ENCODE measurements around the gene CEP112.
"Not testable (repeated sequence)": the region's sequence is repeated elsewhere in the genome, so short reads cannot be mapped to it uniquely, and the experiment has no call there.

The CEP112 gene

DNA sequence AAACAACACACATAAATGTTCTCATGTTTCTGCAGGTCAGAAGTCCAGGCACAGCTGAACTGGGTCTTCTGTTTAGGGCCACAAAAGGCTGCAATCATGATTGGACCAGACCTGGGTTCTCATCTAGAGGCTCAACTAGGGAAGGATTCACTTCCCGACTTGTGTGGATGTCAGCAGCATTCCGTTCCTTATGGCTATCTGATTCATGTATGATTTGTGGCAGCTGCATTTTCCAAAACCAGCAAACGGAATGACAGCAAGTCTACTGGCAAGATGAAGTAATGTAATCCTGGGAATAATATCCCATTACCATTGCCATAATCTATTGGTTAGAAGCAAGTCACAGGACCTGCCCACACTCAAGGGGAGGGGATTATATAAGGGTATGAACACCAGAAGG is 22.1 kb downstream of the CEP112 start:
- DNase-seq (ENCODE audit: low spot score), result no peak
- TF ChIP-seq, protein P1, sequence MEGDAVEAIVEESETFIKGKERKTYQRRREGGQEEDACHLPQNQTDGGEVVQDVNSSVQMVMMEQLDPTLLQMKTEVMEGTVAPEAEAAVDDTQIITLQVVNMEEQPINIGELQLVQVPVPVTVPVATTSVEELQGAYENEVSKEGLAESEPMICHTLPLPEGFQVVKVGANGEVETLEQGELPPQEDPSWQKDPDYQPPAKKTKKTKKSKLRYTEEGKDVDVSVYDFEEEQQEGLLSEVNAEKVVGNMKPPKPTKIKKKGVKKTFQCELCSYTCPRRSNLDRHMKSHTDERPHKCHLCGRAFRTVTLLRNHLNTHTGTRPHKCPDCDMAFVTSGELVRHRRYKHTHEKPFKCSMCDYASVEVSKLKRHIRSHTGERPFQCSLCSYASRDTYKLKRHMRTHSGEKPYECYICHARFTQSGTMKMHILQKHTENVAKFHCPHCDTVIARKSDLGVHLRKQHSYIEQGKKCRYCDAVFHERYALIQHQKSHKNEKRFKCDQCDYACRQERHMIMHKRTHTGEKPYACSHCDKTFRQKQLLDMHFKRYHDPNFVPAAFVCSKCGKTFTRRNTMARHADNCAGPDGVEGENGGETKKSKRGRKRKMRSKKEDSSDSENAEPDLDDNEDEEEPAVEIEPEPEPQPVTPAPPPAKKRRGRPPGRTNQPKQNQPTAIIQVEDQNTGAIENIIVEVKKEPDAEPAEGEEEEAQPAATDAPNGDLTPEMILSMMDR (IDR thresholded peaks at IDR 0.05; ENCODE audit: extremely low read depth, insufficient read depth, missing control alignments), result no peak
- in situ Hi-C loops (cut with MboI; ENCODE audit: low pct_unique_long_range_greater_than_20kb, low sequenced_read_pairs, unreplicated experiment), result loop anchor here (25.0 kb wide), 1 partner anchor 883 kb away; no protein-coding TSS in a partner anchor

DNA sequence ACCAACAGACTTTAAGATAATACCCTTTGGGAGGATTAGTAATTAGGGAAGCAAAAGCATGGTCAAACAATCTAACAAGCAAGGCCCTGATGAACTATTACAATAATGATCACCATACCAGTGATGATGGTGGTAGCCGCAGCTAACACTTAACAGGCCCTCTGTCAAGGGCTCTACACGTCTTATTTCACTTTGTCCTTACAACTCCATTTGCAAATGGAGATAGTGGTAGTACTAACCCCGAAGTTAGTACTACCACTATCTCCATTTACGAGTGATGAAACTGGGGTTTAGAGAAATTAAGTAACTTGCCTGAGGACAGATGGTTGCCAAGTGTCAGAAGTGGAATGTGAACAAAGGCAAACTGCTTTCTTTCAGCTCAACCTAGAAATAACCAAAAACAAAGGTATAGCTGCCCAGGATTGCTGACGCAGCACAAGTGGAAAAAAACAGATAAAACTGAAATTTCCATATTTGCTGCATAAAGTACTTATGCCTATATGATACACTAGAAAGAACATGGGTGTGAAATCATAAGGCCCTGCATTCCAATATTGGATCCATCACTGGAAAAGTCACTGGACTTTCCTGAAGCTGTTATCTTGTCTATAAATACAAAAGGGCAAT is 24.6 kb downstream of the CEP112 start:
- DNase-seq (ENCODE audit: low spot score), result no peak
- in situ Hi-C loops (cut with MboI; ENCODE audit: low pct_unique_long_range_greater_than_20kb, low sequenced_read_pairs, unreplicated experiment), result loop anchor here (25.0 kb wide), 1 partner anchor 880 kb away; no protein-coding TSS in a partner anchor
- TF ChIP-seq, protein P1 (IDR thresholded peaks at IDR 0.05; ENCODE audit: extremely low read depth, insufficient read depth, missing control alignments), result no peak

DNA sequence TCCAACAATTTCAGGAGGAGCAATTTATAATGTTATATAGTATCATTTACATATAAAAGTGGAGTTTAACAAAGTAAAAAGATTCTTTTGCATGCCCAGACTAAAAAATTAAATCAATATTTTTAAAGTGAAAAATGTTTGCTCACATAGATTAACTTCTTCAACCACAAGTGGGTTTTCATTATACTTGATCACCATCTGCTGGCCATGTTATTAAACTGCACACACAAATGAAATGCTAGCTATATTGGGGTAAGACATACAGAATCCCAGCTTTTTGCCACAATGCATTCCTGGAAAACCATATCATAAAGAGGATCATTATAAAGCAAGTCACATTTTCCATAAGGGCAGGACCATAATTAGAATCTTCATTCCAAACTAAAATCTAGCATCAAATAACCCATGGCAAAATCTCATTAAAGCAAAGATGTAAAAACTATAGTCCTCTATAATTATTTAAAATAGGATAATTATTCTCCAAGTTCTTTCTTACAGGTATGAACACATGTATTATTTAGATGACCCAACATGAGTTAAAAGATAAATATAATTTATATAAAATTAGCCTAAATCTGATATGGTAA is 26.3 kb downstream of the CEP112 start:
- peak; percentile 54 for DNase-seq (ENCODE audit: low spot score)
- TF ChIP-seq, protein P1 (IDR thresholded peaks at IDR 0.05; ENCODE audit: extremely low read depth, insufficient read depth, missing control alignments), result peak; percentile 63
- in situ Hi-C loops (cut with MboI; ENCODE audit: low pct_unique_long_range_greater_than_20kb, low sequenced_read_pairs, unreplicated experiment), result loop anchor here (25.0 kb wide), 1 partner anchor 878 kb away; no protein-coding TSS in a partner anchor

DNA sequence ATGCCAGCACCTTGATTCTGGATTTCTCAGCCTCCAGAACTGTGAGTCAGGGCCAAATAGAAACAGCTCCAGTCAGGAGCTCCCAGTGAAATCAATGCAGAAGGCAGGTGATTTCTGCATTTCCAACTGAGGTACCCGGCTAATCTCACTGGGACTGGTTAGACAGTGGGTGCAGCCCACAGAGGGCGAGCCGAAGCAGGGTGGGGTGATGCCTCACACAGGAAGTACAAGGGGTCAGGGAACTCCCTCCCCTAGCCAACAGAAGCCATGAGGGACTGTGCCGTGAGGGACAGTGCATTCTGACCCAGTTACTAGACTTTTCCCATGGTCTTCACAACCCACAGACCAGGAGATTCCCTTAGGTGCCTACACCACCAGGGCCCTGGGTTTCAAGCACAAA is 36.9 kb downstream of the CEP112 start:
- in situ Hi-C loops (cut with MboI; ENCODE audit: low pct_unique_long_range_greater_than_20kb, low sequenced_read_pairs, unreplicated experiment), result loop anchor here (25.0 kb wide), 1 partner anchor 868 kb away; no protein-coding TSS in a partner anchor
- not testable (repeated sequence) for DNase-seq (ENCODE audit: low spot score)

DNA sequence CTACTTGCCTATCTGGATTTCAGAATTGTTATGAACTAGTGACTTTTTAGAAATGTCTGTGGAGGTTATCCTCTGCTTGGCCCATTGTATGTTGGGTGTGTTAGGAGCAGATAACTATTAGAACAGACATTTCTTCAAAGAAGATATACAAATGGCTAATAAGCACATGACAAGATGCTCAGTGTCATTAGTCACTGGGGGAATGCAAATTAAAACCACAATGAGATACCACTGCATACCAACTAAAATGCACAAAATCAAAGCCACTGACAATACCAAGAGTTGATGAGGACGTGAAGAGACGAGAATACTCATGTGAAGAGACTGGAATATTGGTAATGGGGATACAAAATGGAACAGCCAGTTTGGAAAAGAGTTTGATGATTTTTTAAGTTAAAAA is 39.2 kb downstream of the CEP112 start:
- DNase-seq (ENCODE audit: low spot score), result no peak
- TF ChIP-seq, protein P1 (IDR thresholded peaks at IDR 0.05; ENCODE audit: extremely low read depth, insufficient read depth, missing control alignments), result no peak
- in situ Hi-C loops (cut with MboI; ENCODE audit: low pct_unique_long_range_greater_than_20kb, low sequenced_read_pairs, unreplicated experiment), result loop anchor here (25.0 kb wide), 1 partner anchor 865 kb away; no protein-coding TSS in a partner anchor

DNA sequence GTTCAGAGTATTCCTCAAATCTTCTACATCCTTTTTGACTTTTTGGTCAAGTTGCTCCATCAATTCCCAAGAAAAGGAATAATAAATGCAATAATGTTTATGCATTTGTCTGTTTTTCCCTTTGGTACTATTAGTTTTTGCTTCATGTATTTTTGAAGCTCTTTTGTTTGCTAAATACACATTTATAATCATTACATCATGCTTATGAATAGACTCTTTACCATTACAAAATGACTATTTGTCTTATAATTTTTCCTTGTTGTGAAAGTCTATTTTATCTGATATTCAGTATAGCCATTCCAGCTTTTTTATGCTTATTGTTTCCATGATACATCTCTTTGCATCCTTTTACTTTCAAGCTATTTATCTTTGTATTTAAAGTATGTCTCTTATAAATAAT is 41.2 kb downstream of the CEP112 start:
- in situ Hi-C loops (cut with MboI; ENCODE audit: low pct_unique_long_range_greater_than_20kb, low sequenced_read_pairs, unreplicated experiment), result loop anchor here (25.0 kb wide), 1 partner anchor 863 kb away; no protein-coding TSS in a partner anchor
- TF ChIP-seq, protein P1 (IDR thresholded peaks at IDR 0.05; ENCODE audit: extremely low read depth, insufficient read depth, missing control alignments), result no peak
- no peak for DNase-seq (ENCODE audit: low spot score)

DNA sequence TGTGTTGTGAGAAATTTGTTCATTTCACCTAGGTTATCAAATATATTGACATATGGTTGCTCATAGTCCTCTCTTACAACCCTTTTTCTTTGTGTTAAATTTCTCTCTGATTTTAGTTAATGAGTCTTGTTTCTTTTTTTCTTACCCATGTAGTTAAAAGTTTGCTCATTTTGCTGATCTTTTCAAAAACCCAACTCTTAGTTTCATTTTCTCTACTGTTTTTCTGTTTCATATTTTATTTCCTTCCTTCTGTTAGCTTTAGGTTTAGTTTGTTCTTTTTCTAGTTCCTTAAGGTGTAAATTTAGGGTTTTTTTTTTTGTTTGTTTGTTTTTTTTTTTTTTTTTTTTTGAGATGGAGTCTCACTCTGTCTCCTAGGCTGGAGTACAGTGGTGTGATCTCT is 42.4 kb downstream of the CEP112 start:
- DNase-seq (ENCODE audit: low spot score), result no peak
- in situ Hi-C loops (cut with MboI; ENCODE audit: low pct_unique_long_range_greater_than_20kb, low sequenced_read_pairs, unreplicated experiment), result no loop called here
- TF ChIP-seq, protein P1 (IDR thresholded peaks at IDR 0.05; ENCODE audit: extremely low read depth, insufficient read depth, missing control alignments), result no peak

Data from GM13977 (cell line).